Measurements from ENCODE around the gene GALNT18.

The GALNT18 gene

GRCh38 chr11:11524436-11525061, 97.3 kb downstream of the GALNT18 start:
- no peak for DNase-seq

- DNase-seq: no peak
Measured at GRCh38 chr11:11522591-11522990, 99.2 kb downstream of the GALNT18 start.

GRCh38 chr11:11521306-11522002, 100.4 kb downstream of the GALNT18 start:
- DNase-seq: no peak

- DNase-seq: no peak
Measured at GRCh38 chr11:11520231-11521015, 101.4 kb downstream of the GALNT18 start.

- DNase-seq: no peak
Measured at GRCh38 chr11:11519184-11519583, 102.6 kb downstream of the GALNT18 start.

GRCh38 chr11:11514246-11514645, 107.6 kb downstream of the GALNT18 start:
- DNase-seq: no peak

- DNase-seq: no peak
Measured at GRCh38 chr11:11513422-11513821, 108.4 kb downstream of the GALNT18 start.

- no peak for DNase-seq
Measured at GRCh38 chr11:11512929-11513328, 108.9 kb downstream of the GALNT18 start.

- no peak for DNase-seq
Measured at GRCh38 chr11:11512502-11512901, 109.3 kb downstream of the GALNT18 start.

- DNase-seq: no peak
Measured at GRCh38 chr11:11512090-11512489, 109.7 kb downstream of the GALNT18 start.

GRCh38 chr11:11510939-11511338, 110.9 kb downstream of the GALNT18 start:
- DNase-seq: no peak

GRCh38 chr11:11505692-11506091, 116.1 kb downstream of the GALNT18 start:
- no peak for DNase-seq

- DNase-seq: no peak
Measured at GRCh38 chr11:11505190-11505589, 116.6 kb downstream of the GALNT18 start.

- no peak for DNase-seq
Measured at GRCh38 chr11:11504071-11504470, 117.7 kb downstream of the GALNT18 start.

- DNase-seq: no peak
Measured at GRCh38 chr11:11502263-11502861, 119.4 kb downstream of the GALNT18 start.

GRCh38 chr11:11501546-11502262, 120.1 kb downstream of the GALNT18 start:
- DNase-seq: no peak

GRCh38 chr11:11500744-11501487, 120.9 kb downstream of the GALNT18 start:
- DNase-seq: no peak

- no peak for DNase-seq
Measured at GRCh38 chr11:11499300-11499699, 122.5 kb downstream of the GALNT18 start.

- no peak for DNase-seq
Measured at GRCh38 chr11:11498195-11498594, 123.6 kb downstream of the GALNT18 start.

- DNase-seq: no peak
Measured at GRCh38 chr11:11496879-11497278, 124.9 kb downstream of the GALNT18 start.

GRCh38 chr11:11494348-11494747, 127.5 kb downstream of the GALNT18 start:
- DNase-seq: no peak

- no peak for DNase-seq
Measured at GRCh38 chr11:11493698-11494097, 128.1 kb downstream of the GALNT18 start.

Data from activated effector memory CD4-positive, alpha-beta T cell treated with Interleukin-2 at 50 U/mL for 16 hours (primary cell).